Activated CD4-positive, alpha-beta T cell treated with anti-CD3 and anti-CD28 coated beads for 48 hours (primary cell): Measurements from ENCODE around the gene AIFM1.

Experiments used
- DNase-seq: peaks from one replicate; pipeline ENCODE4 v3.0.0-alpha.2; 2020

AIFM1 gene

DNA sequence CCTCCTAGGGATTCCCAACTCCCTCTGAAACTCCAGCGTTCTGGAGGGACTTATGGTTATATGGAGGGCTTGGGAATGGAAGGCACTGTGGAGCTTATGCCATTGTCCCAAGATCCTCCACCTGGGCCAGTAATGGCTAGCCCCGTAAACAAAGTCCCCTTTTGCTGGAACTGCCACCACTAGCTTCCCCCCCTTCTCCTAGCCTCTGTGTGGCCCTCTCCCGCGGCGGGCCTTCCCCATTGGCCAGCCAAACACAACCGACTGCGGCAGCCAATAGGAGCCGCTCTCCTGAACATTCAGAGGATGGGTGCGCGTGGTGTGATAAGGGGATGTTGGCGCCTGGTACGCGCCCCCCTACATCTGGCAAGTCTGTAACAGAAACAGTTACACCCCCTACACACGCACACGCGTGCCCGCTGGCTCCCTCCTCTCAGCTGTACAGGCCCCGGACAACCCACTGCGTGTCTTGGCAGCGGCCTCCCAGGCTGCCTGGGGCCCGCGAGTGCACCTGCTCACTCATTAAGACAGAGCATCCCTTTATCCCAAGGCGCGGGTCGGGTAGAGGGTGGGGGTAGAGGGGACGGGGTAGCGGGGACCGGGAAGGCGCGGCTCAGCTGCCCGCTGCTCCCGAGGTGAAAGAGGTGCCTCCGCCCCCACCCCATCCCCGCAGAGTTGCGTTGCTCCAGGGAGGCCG, 5.3 kb upstream of the AIFM1 start:
- DNase-seq: peak; percentile 78

- DNase-seq: no peak
Observed at GRCh38 chrX:130167040-130167439, 1.4 kb upstream of the AIFM1 start.

- no peak for DNase-seq
Observed at GRCh38 chrX:130166503-130166777, 799 bp upstream of the AIFM1 start.

DNA sequence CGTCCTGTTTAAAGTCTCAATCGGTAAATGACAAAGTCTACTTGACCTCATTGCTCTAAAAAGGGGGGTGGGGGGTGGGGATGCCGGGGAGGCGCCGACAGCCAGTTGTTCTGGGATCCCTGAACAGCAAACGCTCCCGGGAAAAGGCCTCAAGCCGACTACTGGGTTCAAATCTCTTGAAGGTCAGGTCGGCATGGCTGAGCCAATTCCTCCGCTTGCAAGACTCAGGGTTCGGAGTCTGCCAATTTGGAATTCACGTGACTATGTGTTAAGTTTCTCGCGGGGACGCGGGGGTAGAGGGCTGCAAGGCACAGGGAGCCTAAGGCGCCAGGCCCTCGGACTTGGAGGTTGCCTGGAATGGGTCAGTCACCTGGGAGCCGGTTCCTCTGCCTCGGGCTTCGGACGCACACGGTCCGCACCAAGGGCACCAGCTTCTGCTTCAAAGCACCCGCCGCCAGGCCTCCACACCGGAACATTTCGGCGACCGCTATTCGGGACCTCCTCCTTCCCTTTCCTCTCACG, 399 bp downstream of the AIFM1 start:
- DNase-seq: no peak

DNA sequence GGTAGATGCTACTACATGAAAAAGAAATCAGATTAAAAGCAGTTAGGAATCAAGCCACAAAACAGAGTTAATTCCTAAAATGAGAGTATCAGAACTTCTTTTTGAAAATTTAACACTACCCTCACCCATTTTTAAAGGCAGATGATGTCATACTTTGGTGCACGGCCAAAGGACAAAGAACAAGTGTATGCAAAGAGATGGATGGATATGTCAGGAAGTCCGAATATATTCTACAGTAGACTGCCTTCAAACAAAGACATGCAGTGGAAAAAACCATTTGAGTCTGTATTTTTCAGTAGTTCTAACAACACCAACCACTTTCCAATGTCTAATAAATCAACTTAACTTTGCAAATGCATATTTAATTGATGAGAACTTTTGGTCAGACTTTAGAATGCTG, 2.2 kb downstream of the AIFM1 start:
- DNase-seq: no peak

DNA sequence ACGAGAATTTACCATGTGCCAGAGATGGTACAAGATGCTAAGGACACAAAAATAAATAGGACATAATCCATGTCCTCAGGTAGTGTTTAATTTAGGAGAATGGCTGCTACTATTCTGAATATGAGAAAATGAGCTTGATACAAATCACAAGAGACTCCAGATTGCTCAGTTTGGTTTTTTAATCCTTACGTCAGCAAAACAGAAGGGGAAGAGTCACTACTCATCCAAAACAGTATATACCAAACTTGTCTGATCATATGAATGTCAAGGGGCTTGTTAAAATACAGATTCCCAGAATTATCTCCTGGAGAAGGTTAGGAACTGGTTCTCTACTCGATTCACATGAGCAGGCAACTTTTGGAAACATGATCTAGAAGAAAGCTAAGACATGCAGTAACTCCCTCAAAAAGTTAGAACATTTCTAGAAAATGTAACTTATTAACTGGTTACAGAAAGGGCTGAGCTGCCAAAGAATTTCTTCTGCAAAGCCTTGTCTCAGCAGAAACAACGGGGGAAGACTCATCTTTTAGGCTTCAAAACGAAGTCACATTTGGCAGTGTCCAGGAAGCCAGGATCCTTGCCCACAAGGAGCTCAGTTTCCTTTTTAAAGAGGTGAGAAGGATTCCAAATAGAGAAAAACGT, 3.4 kb downstream of the AIFM1 start:
- no peak for DNase-seq

GRCh38 chrX:130159776-130160175, 5.9 kb downstream of the AIFM1 start:
- no peak for DNase-seq

GRCh38 chrX:130158311-130158710, 7.3 kb downstream of the AIFM1 start:
- DNase-seq: no peak

- no peak for DNase-seq
Observed at GRCh38 chrX:130155564-130155963, 10.1 kb downstream of the AIFM1 start.

GRCh38 chrX:130147631-130148030, 18.0 kb downstream of the AIFM1 start:
- DNase-seq: no peak

- no peak for DNase-seq
Observed at GRCh38 chrX:130145123-130145522, 20.5 kb downstream of the AIFM1 start.

- no peak for DNase-seq
Observed at GRCh38 chrX:130144509-130144908, 21.1 kb downstream of the AIFM1 start.

- no peak for DNase-seq
Observed at GRCh38 chrX:130139474-130140201, 26.0 kb downstream of the AIFM1 start.

DNA sequence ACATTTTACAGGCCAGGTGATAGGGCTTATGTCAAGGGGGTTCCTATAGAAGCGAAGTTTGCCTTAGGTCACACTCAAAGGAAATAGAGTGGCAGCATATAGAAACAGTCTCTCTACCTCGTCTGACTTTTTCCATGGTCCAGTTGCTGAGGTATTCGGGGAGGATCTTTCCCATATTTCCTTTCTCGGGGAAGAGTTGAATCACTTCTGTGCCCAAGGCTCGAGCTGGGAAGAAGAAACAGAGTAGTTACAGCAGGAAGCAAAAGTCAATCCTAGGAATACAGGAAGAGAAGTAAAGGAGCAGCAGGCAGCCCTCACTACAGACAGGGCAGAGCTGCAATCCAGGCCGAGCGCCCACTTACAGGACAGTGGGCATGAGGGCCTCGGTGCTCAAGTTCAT, 28.7 kb downstream of the AIFM1 start:
- DNase-seq: no peak

DNA sequence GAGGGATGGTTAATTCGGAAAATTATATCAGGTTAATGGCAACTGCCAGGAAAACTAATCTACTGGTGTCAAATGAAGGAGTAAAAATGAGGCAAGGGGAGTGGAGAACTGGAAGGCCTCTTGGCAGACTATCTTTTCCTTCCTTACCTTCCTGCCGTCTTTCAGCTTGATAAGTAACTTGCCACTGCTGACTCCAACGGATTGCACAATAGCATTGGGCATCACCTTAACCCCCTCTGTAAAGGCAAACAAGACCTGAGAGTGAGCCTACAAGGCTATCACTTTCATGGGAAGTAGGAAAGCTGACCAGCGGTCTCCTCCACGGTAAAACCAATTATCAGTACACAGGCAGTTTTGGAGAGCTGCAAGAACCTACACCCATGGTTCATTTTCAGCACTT, 29.1 kb downstream of the AIFM1 start:
- no peak for DNase-seq

DNA sequence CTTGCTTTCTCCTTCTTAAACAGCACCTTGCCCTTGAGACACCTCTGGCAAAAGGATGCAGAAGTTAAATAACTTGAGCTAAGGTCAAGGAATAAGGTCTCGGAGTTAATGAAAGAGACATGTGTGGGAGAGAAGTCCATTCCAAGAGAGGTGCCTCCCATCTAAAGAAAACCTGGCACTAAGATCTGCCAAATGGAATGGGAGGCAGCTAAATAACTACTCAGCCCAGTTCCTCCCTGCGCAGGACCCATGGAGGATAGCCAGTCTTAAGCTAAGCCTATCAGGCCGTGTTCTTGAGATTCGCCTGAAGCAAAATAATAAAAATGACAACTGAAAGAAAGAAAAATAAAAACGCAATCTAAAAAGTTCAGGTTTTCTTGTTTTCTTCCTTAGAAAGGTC, 34.7 kb downstream of the AIFM1 start:
- no peak for DNase-seq

- DNase-seq: no peak
Observed at GRCh38 chrX:130125091-130125874, 40.4 kb downstream of the AIFM1 start.

DNA sequence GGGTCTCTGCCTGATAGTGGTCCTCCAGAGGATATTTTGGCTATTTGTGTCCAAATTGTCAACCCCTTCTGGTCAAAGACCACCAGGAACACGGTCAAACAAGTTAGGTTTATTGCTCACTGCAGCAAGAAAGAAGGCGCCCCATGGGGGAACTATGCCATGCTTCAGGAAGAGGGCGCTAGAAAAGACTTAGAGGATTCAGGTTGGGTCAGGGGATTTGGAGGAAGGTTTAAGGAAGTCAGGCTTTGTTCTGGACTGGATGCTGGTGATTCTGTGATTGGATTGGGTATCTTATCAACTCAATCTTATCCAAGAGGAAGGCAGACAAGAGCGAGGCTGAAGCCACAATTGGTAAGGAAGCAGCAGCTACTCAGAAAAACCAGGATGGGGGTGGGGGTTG, 41.1 kb downstream of the AIFM1 start:
- DNase-seq: no peak

- no peak for DNase-seq
Observed at GRCh38 chrX:130121505-130121800, 44.2 kb downstream of the AIFM1 start.

- DNase-seq: peak; percentile 75
Observed at GRCh38 chrX:130120746-130121504, 44.7 kb downstream of the AIFM1 start.

DNA sequence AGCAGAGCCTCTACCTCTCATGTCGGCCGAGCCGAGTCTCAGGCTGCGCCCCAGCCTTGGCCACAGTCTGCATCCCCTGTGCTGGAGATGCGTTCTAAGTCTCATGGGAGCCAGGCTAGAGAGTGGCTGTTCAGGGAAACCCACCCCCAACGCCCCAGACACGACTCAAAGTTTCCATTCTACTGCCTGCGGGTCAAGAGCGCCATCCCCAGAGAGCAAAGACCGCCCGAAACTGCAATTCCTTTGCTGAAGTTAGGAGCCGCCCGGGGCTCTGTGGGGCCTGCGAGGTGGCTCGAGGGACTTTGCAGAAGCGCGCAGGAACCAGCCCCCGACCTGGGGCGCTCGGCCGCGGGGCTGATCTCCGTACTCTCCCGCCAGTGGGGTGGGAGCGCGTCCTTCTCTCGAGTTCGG, 45.3 kb downstream of the AIFM1 start:
- peak; percentile 21 for DNase-seq

DNA sequence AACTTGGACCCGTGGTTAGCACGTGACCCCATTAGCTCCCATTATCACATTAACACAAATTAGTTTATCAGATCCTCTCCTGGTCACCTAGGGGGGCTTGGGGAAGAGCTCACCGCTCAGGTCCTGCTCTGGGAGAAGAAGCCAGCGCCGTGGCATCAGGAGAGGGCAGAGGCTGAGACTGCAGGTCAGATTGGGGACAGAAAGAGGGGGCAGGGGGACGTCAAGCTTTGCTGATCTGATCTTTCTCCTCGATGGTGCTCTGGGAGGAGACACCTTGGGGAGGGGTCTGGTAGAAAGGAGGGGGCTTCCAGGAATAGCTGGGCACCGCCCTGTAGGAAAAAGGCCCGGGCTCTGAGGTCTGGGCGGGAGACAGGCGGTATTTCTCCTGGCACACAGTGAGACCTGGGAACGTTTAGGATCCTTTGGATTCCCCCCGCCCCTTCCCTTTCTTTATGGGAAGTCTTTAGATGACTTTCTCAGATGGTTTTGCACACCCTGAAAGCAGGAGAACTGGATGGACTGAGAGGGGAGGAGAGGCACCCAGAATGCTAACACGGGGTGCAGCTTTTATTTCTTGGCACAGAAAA, 46.2 kb downstream of the AIFM1 start:
- no peak for DNase-seq
